Measurements from ENCODE around the gene KCNB1.
"Not testable (repeated sequence)": the region's sequence is repeated elsewhere in the genome, so short reads cannot be mapped to it uniquely, and the experiment has no call there.

The KCNB1 gene

DNA sequence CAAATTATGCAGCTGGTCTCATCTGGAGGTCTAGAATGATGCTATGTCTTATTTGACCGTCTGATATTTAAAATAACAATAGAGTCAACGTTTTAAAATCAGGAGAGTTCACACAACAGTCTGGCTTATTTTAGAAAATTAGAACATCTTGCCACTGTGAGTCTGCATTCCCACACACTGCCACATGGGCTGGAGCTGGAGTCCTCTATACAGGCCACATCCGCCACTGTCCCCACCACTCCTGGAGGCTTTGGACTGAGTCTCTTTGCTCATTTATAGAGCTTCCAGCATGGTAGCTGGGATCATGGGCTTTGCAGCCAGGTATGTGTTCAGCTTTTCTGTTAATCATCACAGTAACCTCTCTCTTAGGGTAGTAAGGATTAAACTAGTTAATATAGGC is 135.8 kb downstream of the KCNB1 start:
- peak; percentile 36 for DNase-seq

DNA sequence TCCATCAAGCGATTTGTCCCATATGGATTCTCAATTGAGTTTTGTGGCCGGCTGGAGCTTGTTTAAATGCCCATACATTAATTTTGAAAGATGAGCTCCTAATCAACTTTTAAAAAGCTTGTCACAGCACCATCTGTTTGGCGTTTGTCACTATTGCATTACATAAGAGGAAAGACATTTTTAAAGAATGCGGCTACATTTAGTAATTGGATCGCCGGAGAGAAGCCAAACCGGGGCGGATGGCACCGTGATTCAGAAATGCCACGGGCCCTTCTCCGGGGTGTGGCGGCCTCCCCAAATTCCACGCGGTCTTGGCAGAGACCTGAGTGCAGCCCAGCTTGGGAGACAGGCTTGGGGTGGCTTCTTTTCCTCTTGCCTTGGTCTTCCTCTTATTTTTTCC is 136.9 kb downstream of the KCNB1 start:
- peak; percentile 74 for DNase-seq

DNA sequence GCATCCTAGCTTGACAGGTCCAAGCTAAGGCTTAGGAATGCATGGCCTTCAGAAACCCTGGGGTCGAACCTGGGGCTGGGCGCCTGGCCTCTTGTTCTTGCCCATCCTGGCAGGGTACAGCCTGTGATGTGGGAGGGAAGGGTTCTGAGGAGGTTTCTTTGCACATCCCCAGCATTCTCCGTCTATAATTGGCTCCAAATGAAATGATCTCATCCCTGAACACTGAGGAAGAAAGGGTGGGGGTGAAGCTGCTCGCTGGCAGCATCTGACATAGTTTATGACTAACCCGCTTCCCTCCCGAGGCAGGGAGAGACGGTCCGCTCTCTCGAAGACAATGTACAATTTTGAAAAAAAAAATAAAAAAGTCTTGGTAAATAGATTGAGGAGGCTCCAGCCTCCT is 137.5 kb downstream of the KCNB1 start:
- DNase-seq = peak; percentile 59

DNA sequence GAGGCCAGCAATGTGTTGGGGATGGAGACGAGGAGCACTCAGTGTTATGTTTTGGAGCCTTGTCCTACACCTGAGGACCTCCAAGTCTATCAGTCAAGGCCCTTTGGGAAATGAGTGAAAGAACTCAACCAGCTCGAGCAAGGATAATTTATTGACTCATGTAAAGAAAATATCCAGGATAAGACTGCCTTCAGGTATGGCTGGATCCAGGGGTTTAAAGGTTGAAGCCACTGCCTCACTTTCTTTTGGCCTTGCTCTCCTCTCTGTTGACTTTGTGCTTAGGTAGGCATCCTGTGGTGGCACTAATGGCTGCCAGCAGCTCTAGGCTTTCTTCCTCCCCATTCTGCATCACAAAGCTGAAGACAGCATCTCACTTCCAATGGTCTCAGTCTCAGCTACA is 138.3 kb downstream of the KCNB1 start:
- DNase-seq = no peak

DNA sequence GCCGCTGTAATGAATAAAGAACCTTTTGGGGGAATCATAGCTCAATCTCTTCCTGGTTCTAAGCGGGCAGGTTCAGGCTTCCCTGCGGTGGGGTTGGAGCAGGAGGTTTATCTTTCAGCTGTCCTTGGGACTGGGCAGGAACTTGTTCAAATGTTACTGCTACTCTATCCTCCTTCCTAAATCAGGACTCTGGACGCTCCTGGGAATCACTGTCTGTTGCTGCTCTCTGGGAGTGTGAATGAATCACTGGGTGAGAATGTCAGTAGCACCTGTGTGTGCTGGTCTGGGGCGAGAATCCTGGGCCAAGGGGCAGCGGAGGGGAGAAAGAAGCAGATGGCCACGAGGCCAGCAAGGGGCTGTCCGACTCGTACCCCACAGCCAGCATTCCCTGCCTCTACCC is 139.2 kb downstream of the KCNB1 start:
- DNase-seq = no peak

DNA sequence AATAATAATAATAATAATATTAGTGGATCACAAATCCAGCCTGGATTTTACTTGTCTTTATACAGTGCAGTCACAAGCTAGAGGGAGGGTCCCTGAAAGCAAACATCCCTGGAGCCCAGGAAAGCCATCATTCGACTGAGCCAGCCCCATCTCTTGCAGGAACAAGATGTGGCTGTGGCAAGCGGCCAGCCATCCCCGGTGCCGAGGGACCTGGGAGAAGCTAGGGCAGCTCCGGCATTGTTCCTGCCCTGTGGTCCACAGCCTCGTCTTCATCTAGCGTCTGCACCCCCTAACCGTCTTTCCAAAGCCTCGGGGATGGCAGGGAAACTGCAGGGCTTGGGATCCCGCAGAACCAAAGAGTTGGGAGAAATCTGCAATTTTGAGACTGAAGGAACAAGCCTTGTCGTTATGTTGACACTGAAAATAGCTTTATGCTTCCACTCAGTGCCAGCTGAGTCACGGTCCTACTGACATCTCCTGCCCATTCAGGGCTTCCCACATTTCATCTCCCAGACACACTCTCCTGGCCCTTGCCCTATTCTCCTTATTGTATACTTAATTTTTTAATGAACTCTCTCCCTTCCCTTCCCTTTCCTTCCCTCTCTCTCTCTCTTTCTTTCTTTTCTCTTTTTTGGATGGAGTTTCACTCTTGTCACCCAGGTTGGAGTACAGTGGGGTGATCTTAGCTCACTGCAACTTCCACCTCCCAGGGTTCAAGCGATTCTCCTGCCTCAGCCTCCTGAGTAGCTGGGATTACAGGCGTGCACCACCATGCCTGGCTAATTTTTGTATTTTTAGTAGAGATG is 142.1 kb downstream of the KCNB1 start:
- no peak for DNase-seq

DNA sequence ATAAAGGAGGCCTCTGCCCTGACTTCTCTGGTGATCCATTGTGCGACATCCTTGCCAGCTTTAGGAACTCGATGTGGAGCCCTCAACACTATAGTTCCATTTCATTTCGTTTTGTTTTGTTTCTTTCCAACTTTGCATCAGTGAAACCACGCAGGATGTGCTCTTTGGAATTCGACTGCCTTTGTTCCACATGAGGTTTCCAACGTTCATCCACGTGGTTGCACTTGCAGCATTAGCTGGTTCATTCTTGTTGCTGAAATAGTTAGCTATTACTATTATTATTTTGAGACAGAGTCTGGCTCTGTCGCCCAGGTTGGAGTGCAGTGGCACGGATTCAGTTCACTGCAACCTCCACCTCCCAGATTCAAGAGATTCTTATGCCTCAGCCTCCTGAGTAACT is 143.3 kb downstream of the KCNB1 start:
- DNase-seq = no peak

DNA sequence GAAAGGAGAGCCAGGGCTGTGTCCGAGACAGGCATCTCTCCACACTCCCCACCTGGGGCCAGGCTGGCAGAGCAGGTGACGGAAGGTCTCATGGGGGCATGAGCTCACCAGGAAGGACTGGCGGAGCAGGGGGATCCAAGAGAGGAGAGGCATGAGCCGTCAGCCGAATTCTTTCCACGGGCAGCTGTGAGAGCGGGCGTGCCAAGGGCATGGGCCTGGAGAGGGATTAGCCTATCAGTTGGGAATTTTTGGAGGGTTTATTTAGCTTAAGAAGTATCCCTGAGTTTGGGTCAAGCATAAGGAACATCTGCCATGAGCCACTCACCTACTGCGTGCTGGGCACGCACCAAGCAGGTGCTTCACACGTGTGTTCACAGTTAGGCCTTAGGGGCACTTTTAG is 144.4 kb downstream of the KCNB1 start:
- no peak for DNase-seq

DNA sequence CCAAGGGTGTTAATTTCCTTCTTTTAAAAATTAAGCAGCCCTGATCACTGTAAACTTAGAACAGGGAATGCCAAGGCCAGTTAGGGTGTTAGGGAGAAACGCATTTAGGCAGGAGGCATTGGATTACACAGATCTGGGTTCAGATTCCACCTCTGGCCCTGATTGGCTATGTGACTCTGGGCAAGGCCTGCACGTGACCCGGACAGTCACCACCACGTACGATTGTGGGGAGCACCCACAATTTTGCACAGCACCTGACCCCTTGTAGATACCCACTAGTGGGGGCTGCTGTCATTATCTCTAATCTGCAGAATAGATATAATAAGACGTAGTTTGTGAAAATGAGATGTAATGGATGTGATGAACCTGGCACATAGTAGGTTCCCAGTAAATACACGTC is 145.1 kb downstream of the KCNB1 start:
- no peak for DNase-seq

DNA sequence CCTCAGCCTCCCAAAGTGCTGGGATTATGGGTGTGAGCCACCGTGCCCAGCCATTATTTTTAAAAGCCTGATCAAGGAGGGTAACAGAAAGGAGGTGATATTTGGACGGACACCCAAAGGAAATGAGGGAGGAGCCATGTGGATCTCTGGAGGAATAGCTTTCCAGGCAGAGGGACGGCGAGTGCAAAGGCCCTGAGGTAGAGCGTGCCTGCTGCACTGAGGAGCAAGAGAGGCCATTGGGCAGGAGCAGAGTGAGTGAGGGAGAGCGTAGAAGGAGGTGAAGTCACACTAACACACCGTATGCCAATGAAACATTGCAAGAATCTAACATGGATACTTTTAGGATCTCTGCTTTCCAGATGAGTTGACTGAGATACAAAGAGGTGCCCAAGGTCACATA is 145.7 kb downstream of the KCNB1 start:
- DNase-seq = no peak

DNA sequence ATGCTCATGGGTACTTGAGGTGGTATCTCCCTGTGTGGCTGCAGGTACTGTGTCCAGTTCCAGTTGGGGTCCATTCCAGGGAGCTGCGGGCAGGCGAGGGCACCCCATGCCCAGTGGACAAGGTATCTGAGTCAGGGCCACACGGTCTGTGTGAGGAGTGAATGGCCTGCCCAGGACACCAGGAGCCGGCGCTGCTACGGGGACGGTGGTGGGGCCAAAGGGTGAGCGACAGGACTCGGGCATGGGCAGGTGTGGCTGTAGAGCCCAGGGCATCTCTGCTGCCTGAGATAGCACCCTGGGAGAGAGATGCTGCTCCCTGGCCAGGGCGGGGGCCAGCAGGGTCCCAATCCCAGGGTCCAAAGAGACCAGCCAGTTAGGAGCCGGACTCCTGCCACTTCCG is 147.0 kb downstream of the KCNB1 start:
- no peak for DNase-seq

DNA sequence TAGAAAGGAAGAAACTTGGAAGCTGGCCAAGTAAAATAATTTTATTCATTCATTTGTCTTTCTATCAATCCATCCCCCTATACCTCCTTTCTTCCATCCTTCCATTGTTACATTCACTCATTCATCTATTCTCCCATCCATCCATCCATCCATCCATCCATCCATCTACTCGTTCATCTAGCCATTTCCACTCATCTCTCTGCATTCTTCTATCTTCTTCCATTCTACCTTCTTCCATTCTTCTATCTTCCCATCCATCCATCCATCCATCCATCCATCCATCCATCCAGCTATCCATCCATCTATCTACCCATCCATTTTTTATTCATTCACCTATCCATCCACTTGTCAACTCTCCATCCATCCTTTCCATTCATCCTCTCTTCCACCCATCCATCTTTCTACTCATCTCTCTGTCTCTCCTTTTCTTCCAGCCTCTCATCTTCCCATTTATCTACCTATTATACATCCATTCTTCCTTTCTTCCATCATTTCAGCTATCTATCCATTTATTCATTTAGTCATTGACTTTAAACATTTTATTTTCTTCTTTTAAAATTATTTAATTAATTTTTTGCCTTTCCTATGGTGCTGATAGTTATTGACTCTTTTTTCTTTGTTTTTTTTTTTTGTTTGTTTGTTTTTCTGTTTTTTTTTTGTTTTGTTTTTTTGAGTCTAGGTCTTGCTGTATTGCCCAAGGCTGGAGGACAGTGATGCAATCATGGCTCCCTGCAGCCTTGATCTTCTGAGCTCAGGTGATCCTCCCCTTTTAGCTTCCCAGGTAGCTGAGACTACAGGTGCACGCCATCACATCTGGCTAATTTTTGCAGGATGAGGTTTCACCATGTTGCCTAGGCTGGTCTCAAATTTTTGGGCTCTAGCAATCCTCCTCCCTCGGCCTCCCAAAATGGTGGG is 151.5 kb downstream of the KCNB1 start:
- DNase-seq = no peak

DNA sequence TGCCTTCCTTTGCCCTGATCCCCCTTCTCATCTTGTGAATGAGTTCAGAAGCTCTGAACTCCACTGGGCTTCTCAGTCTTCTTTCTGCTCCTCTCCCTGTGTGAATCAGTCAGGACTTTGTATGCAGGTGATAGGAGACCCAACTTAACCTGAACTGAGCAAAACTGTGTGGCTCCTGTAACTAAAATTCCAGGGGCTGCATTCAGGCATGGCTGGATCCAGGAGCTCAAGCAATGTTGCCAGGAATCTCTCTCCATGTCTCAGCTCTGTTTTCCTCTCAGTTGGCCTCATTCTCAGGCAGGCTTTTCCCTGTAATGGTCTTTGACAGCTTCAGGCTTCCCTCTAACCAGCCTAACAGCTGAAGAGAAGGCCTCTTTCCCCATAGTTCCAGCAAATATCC is 153.7 kb downstream of the KCNB1 start:
- no peak for DNase-seq

DNA sequence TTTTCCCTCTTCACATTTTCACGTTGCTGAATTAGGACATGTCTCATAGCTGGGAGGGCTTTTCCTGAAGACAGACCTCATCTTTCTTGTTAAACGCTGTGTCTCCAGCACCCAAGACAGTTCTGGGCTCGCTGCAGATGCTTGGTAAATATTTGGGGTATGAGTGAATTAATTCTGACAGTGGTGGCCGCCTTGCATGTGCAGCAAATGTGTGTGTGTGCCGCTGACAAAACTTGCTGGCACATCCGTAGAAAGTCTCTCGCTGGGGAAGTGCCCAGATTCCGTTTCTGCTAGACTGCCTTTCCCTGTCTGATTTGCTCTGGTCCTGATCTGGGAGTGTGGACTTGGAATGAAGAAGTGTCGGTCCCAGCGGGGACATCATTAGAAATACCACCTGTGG is 156.4 kb downstream of the KCNB1 start:
- DNase-seq = no peak

DNA sequence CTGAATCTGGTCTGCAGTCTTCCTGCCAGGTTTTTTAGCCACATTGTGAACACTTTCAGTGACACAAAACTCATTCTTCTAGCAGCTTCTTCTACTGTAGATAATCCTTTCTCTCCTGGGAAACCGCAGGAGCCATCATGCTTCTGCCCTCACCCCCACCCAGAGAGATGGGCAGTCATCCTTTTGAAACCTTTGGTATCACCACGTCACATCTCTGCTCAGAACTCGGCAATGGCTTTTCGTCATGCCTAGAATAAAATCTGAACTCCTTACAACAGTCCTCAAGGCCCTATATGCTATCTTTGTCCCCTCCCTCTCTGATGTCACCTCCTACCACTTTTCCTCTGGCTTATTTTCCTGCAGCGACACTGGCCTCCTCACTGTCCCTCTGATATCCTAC is 158.2 kb downstream of the KCNB1 start:
- DNase-seq = no peak

DNA sequence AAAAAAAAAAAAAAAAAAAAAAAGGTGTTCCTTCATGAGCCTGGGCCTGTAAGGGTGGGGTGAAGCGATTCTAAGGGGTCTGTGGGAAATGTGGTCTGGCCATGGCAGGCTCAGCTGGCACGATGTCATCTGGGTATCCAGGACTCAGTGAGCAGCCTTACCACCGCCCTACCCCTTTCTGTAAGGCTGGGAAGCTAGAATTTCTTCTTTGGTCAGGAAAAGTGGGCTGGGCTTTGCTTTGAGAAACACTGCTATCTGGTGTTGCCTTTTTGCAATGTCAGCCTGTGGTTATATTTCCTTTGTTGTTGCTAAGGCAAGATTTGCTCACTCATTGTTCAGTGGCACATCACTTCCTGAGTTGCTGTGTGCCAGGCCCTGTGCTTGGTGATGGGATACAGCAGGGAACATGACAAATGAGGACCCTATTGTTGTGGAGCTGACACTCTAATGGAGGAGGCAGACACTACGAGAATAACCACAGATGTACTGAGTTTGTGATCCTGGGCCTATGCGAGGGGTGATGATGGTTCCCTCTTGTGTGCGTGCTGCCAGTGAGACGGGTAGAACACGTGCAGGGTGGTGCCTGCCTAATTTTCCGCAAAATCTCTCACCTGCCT is 158.7 kb downstream of the KCNB1 start:
- no peak for DNase-seq

DNA sequence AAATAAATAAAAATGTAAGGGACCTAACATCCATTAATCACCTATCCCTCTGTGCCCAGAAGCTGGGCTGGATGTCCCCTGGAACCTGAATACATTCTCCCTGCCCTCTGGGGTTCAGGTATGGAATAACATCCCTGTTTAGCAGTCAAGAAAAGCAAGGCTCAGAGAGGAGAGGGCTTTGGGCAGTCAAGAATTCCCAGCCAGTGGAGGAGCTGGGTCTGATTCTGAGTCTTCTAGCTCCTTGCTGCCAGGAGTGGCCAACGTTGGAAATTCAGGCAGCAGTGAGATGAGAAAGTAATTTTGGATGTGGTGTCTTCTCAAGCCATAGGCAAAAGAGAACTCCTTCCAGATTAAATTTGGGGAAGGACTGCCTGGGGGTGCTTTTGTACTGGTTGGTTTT is 162.0 kb downstream of the KCNB1 start:
- DNase-seq = peak; percentile 72

DNA sequence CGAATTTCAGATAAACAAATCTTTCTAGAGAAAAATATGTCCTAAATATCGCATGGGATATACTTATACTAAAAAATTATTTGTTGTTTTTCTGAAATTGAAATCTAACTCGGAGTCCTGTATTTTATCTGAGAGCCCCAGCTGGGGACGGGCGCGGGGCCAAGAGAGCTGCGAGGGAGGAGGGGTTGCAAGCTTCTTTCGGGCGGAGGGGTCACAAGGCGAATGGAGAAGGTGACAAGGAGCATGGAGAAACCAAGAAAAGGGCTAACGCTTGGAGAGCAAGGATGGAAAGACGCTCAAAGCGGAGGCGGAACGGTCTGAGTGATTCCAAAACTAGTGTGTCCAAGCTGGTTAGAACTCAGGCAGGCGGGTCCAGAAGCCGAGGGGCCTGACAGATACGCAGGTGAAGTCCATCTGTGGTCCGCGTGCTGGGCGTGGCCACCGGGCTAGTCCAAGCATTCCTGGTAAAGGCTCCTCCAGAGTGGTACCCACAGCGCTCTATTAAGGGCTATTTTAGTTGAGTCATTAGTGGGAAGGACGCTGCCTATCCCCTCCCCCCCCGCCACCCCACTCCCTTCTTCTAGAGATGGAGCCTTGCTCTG is 163.2 kb downstream of the KCNB1 start:
- DNase-seq = peak; percentile 16

DNA sequence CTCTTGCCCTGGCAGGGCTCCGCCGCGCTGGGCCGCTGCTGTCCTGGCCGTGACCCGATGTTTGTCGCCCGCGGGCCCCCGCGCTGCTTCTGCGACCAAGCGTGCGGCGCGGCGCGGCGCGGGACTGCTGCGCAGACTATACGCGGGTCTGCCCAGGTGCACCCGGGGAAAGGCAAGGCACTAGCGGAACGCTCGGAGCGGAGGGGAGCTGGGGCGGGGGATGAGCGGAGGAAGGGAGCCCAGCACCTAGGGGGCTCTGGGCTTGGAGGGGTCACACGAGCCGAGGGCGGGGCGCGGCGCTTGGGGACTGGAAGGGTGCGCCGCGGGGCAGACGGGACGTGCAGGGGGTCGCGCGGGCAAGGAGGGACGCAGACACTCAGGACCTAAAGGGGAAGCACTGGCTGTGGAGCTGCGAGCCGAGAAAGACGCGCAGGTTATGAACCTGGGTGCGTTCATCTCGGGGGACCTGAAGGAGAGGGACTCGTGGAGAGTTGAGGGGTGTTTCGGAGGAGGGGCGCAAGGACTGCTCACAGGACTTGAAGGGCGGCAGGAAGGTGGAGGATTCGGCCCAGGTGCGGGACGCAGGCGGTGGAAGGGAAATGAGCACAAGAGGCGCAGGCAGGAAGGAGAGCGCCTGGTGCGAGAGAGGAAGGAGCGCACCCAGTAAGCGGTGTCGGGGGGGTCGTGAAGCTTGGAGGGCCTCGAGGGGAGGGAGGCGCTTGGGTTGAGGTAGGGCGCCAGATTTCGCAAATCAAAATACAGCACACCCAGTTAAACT is 163.8 kb downstream of the KCNB1 start:
- DNase-seq = no peak

DNA sequence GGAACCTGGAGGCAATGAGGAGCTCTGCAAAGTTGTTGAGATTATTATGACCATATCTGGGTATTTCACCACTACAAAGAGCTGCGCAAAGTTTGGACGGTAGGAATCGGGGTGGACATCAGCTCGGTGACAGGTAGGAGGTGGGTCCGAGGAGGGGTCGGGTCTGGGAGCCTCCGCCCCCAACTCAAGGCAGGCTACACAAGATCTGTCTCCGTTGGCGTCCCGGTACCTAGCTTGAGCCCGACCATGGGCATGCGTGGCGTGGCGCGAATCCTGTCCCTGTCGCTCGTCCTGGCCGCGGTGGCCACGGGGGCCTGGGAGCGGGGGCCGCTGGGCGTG is 164.4 kb downstream of the KCNB1 start:
- no peak for DNase-seq

DNA sequence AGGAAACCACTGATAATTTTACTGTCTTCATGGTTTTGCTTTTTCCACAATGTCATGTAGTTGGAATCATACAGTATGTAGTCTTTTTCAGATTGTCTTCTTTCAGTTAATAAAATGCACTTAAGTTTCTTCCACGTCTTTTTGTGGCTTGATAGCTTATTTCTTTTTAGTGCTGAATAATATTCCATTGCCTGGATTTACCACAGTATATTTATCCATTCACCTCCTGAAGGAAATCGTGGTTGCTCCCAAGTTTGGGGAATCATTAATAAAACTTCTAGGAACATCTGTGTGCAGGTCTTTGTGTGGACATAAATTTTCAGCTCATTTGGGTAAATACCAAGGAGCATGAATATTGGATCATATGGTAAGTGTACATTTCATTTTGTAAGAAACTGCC is 165.8 kb downstream of the KCNB1 start:
- DNase-seq = no peak

DNA sequence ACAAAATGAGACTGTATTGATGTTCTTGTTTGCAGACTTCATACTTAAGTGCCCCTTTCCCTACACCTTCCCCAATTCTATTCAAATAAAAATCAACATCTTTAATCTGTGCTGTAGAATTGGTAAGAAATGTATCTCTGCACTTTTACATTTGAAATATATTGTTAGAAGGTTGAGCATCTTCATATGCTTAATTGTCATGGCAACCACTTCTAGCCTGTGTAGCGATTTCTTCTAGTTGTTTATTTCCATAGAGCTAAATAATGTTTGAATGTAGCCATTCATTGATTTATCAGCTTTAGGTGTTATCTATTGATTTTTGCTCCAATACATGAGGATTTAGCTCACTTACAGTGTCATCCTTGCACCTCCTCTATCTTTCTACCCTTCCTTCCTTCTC is 166.9 kb downstream of the KCNB1 start:
- DNase-seq = no peak

DNA sequence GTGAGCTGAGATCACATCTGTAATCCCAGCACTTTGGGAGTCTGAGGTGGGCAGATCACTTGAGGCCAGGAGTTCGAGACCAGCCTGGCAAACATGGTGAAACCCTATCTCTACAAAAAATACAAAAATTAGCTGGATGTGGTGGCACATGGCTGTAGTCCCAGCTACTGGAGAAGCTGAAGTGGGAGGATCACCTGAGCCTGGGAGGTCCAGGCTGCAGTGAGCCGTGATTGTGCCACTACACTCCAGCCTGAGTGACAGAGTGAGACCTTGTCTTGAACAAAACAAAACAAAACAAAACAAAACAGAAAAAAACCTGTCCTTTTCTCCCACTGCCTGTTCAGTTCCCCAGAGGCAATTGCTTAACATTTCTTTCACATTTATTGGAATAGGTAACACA is 168.4 kb downstream of the KCNB1 start:
- DNase-seq = not testable (repeated sequence)

All from NCI-H82 (cell line).